Stimulated activated CD8-positive, alpha-beta memory T cell treated with anti-CD3 and anti-CD28 coated beads, Interleukin-4, amount 100 ng/mL, for 48 hours (primary cell): ENCODE measurements around the gene DET1.

ENCODE experiments used
- DNase-seq: peaks from one replicate; pipeline ENCODE4 v3.0.0-alpha.2; 2020

The DET1 gene

GRCh38 chr15:88463870-88464532 lies 82.5 kb downstream of the DET1 start:
- DNase-seq, result no peak
